Breast epithelium (tissue), 3 donors: ENCODE data around the gene SLC18A2.

Experiments
- POLR2A ChIP-seq: fragments of 450-650 bp; IDR thresholded peaks from one replicate; pipeline ENCODE4 v1.6.1; 2016; ENCODE audit warnings: antibody characterized with exemption, mild to moderate bottlenecking, moderate library complexity
- POLR2AphosphoS5 ChIP-seq, 3 donors: sonication (generic); formaldehyde crosslinking; IDR thresholded peaks; one replicate each; pipeline ENCODE4 v1.6.1; 2017; ENCODE audit warnings: antibody characterized with exemption in 3 of 3

DNA sequence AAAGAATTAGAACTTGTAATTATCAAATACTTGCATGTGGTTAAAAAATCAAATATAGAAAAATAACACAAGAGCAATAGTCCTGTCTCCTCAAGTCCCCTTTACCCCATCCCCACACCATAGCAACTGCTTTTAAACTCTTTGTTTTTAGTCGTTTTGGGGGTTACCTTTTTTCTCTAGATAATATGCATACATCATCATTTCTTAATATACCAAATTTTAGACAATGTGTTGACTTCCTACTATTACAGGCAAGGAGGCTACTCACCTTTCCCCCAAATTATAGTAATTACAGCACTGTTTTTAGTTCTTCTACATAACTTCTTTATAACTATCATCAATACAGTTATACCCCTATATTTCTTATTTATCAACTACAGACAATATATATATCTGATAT is 57.3 kb downstream of the SLC18A2 start:
- TF ChIP-seq POLR2AphosphoS5 (IDR thresholded peaks at IDR 0.05) = no peak
- no peak for TF ChIP-seq POLR2A
